ENCODE data around the gene TRA2B.

DNA sequence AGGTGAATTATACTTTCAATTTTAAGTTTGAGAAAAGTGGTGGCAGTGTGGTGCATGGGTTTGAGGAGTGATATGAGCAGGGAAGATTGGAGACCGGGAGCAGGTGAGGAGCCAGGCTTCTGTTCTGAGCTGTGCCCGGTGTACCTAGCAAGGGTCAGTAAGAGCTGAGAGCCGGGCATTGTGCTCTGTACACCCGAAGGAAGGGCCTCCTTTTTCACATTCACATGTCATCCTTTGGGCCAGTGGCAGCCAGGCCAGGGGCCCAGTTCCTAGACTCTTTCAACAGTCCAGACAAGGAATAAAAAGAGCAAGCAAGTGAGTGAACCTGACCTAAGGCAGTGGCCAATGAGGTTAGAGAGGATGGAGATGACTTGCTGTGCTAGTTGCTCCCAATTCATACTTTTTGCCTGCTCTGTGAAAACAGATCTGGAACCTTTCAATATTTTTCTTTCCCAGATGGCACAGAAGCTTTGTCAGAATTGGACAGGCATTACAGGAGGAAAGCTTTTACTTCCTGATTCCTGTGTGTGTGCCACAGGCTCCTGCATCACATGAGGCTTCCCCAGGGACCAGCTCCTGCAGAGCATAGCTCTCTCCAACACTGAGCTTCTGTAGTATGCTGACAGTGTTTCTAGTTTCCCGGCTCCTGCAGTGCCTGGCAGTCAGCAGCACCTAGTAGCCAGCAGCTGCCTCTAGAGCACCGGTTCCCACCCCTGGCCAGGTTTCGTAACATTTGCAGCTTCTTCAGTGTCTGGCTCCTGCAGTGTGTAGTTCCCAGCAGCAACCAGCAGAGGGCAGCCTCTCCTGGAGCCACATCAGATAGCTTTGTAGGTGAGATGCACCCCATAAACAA, 5.3 kb upstream of the TRA2B start:
- TF ChIP-seq EZH2 (optimal IDR thresholded peaks at IDR 0.05; ENCODE audit: low read depth, low read length) = no peak
- peak; percentile 100 for TF ChIP-seq CTCF (IDR thresholded peaks at IDR 0.05; ENCODE audit: low read length)
- TF ChIP-seq EZH2phosphoT487 (IDR thresholded peaks at IDR 0.05; ENCODE audit: low read length) = no peak

Measured in MM.1S (cell line).